ENCODE results near the gene BRSK2. TPM values are rescaled to one million over a fixed set of nuclear protein-coding genes. Genes with fewer than 3 reads are reported as not detected.

BRSK2 gene
- total RNA-seq, 1 experiment from 2014 or later: 23.6 TPM

- Histone ChIP-seq H3K4me3 (ENCODE audit: insufficient read depth, low read depth, low read length) (no peak overlapping the region), H3K27me3 (ENCODE audit: control insufficient read depth, insufficient read depth, low read length) (no peaks in the 10 kb centered on the region), H3K36me3 (replicated peaks; ENCODE audit: control insufficient read depth, insufficient read depth, low read length) (no peaks in the 10 kb centered on the region; the same call in 1 of the 2 replicates)
- no peak for DNase-seq
These were observed 77.0 kb downstream of the BRSK2 start for GRCh38 chr11:1466784-1467183.

DNA sequence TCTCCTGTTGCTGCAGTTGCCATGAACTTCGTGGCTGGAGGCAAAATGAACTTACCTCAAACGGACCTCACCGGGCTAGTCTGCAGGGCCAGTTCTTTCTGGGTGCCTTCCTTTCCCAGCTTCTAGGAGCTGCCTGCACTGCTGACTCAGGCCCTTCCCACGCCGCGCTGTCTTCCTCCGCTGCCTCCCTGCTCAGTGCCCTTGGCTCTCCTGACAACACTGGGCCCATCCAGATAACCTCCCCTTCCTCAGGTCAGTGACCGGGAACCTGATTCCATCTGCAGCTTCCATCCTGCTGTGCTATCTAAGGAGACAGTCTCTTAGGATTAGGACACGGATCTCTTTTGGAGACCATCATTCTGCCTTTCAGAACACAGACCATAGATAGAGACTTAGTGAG is 77.5 kb downstream of the BRSK2 start:
- Histone ChIP-seq H3K27me3 (ENCODE audit: control insufficient read depth, insufficient read depth, low read length) (no peaks in the 10 kb centered on the region), H3K4me3 (ENCODE audit: insufficient read depth, low read depth, low read length) (no peak overlapping the region), H3K36me3 (replicated peaks; ENCODE audit: control insufficient read depth, insufficient read depth, low read length) (no peaks in the 10 kb centered on the region; the same call in 1 of the 2 replicates)
- no peak for DNase-seq

DNA sequence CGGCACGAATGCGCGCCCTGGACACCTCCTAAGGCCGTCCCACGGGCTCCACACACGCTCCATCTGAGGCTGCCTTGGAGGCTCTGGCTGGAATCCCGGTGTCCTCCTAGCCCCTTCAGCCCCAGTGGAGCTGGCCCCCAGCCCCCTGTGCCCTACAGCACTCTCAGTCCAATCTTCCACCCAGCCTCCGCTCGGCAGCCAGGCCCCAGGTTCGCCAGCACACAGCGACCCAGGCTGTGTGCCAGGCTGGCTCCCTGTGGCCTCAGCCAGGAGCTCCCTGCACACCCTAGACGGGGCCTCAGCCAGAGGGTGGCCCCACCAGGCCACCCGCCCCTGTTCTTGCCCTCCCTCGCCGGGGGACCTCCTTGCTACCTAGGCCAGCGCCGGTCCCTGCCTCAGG is 78.3 kb downstream of the BRSK2 start:
- no peaks in the 10 kb centered on the region for H3K27me3 ChIP-seq (ENCODE audit: control insufficient read depth, insufficient read depth, low read length)
- DNase-seq: no peak
- H3K4me3 ChIP-seq (ENCODE audit: insufficient read depth, low read depth, low read length): no peak overlapping the region
- no peaks in the 10 kb centered on the region; the same call in 1 of the 2 replicates for H3K36me3 ChIP-seq (replicated peaks; ENCODE audit: control insufficient read depth, insufficient read depth, low read length)

DNA sequence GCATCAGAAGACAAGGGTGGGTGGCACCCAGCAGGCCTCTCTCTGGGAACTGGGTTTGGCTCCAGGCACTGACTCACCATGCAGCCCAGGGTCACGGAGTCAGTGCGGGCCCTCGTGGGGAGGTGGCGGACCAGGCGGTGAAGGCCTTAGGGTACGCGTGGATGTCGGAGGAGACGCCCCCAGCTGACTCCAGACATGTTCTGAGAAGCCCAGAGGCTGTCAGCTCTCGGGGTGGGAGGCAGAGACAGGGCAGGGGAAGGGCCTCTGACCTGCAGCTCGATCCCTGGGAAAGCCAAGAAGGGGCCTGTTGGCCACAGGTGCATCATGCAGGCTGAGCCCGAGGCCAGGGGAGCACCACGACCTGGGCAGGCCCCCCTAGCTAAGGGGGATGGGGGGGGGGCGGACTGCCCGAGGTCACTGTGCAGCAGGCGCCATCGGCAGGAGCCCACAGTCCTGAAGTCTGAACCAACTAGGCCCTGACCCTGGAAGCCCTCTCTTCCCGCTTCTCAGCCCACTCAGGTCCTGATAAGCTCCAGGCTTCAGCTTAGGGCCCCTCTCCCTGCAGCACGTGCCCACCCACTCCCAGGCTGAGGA is 78.8 kb downstream of the BRSK2 start:
- H3K4me3 ChIP-seq (ENCODE audit: insufficient read depth, low read depth, low read length): no peak overlapping the region
- no peaks in the 10 kb centered on the region for H3K27me3 ChIP-seq (ENCODE audit: control insufficient read depth, insufficient read depth, low read length)
- H3K36me3 ChIP-seq (replicated peaks; ENCODE audit: control insufficient read depth, insufficient read depth, low read length): no peaks in the 10 kb centered on the region; the same call in 1 of the 2 replicates

GRCh38 chr11:1469287-1469910 is 79.7 kb downstream of the BRSK2 start:
- H3K4me3 ChIP-seq (ENCODE audit: insufficient read depth, low read depth, low read length): no peak overlapping the region
- no peaks in the 10 kb centered on the region; the same call in 1 of the 2 replicates for H3K36me3 ChIP-seq (replicated peaks; ENCODE audit: control insufficient read depth, insufficient read depth, low read length)
- no peaks in the 10 kb centered on the region for H3K27me3 ChIP-seq (ENCODE audit: control insufficient read depth, insufficient read depth, low read length)
- no peak for DNase-seq

More for the DNA sequence above, 78.8 kb downstream of the BRSK2 start:
- no peak for DNase-seq

GRCh38 chr11:1469911-1470680 is 80.4 kb downstream of the BRSK2 start:
- DNase-seq: no peak
- H3K4me3 ChIP-seq (ENCODE audit: insufficient read depth, low read depth, low read length): no peak overlapping the region

GRCh38 chr11:1470681-1471611 is 81.2 kb downstream of the BRSK2 start:
- DNase-seq: no peak
- H3K36me3 ChIP-seq (replicated peaks; ENCODE audit: control insufficient read depth, insufficient read depth, low read length): no peaks in the 10 kb centered on the region; the same call in 1 of the 2 replicates
- no peak overlapping the region for H3K4me3 ChIP-seq (ENCODE audit: insufficient read depth, low read depth, low read length)
- H3K27me3 ChIP-seq (ENCODE audit: control insufficient read depth, insufficient read depth, low read length): no peaks in the 10 kb centered on the region

More at GRCh38 chr11:1469911-1470680, 80.4 kb downstream of the BRSK2 start:
- Histone ChIP-seq H3K36me3 (replicated peaks; ENCODE audit: control insufficient read depth, insufficient read depth, low read length) (no peaks in the 10 kb centered on the region; the same call in 1 of the 2 replicates), H3K27me3 (ENCODE audit: control insufficient read depth, insufficient read depth, low read length) (no peaks in the 10 kb centered on the region)

DNA sequence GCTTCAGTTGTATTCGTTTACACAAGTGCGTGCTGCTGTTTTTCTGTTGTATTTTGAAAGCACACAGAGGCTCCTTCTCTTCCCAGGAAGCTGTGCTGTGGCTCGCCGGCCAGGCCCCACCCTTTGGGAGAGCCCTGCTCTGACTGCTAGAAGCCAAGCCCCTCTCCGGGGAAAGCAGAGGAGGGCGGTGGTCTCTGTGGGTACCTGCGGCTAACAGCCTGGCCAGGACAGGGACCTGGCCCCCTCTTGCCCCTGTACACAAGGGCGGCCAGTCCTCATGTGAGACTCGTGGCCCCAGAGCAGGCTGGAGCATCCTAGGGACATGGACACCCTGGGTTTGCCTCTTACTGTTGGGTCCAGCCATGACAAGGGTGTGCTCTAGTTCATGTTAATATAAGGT is 82.0 kb downstream of the BRSK2 start:
- Histone ChIP-seq H3K4me3 (ENCODE audit: insufficient read depth, low read depth, low read length) (no peak overlapping the region), H3K27me3 (ENCODE audit: control insufficient read depth, insufficient read depth, low read length) (no peaks in the 10 kb centered on the region), H3K36me3 (replicated peaks; ENCODE audit: control insufficient read depth, insufficient read depth, low read length) (no peaks in the 10 kb centered on the region; the same call in 1 of the 2 replicates)
- no peak for DNase-seq

DNA sequence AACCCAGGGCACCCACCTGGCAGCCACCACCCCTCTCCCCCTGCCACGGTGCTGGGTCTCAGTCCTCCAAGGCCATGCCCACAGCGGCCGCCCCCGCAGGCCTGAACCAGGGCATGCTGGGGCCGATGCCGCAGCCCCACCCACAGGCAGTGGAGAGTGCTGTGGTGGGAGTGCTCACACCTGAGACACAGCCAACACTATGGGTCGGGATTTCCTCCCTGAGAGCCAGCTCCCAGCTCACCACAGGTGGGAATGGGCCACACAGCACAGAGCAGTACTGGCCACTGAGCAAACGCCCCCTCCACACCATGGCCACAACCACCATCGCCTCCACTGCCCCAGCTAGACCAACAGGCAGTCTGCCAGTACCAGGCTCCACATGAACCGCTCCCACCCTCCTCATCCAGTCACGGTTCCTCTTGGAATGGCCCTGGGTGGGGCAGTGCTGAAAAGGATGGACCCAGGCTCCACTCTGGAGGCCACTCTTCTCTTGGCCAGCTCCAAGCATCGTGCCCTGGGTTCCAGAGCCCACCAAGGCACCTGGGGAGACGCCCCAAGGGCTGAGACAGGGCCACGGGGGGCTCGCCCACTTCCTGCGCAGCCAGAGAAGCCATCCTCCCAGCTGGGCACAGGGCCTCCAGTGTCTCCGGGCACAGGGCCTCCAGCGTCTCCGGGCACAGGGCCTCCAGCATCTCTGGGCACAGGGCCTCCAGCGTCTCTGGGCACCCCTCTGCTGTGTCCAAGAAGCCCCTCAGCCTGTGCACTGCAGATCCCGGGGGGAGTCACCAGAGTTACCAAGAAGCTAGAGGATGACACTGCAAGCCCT is 82.7 kb downstream of the BRSK2 start:
- H3K36me3 ChIP-seq (replicated peaks; ENCODE audit: control insufficient read depth, insufficient read depth, low read length): no peaks in the 10 kb centered on the region; the same call in 1 of the 2 replicates
- no peak for DNase-seq
- no peaks in the 10 kb centered on the region for H3K27me3 ChIP-seq (ENCODE audit: control insufficient read depth, insufficient read depth, low read length)
- no peak overlapping the region for H3K4me3 ChIP-seq (ENCODE audit: insufficient read depth, low read depth, low read length)

- no peaks in the 10 kb centered on the region for H3K27me3 ChIP-seq (ENCODE audit: control insufficient read depth, insufficient read depth, low read length)
- DNase-seq: no peak
- no peak overlapping the region for H3K4me3 ChIP-seq (ENCODE audit: insufficient read depth, low read depth, low read length)
- H3K36me3 ChIP-seq (replicated peaks; ENCODE audit: control insufficient read depth, insufficient read depth, low read length): peaks cover under 1% of the 10 kb centered on the region; the same call in 1 of the 2 replicates
These were observed 83.4 kb downstream of the BRSK2 start for GRCh38 chr11:1473011-1473628.

- Histone ChIP-seq H3K27me3 (ENCODE audit: control insufficient read depth, insufficient read depth, low read length) (no peaks in the 10 kb centered on the region), H3K36me3 (replicated peaks; ENCODE audit: control insufficient read depth, insufficient read depth, low read length) (peaks cover 2% of the 10 kb centered on the region; the same call in 1 of the 2 replicates), H3K4me3 (ENCODE audit: insufficient read depth, low read depth, low read length) (no peak overlapping the region)
- DNase-seq: no peak
These were observed 84.1 kb downstream of the BRSK2 start for GRCh38 chr11:1473786-1474185.

- Histone ChIP-seq H3K4me3 (ENCODE audit: insufficient read depth, low read depth, low read length) (no peak overlapping the region), H3K36me3 (replicated peaks; ENCODE audit: control insufficient read depth, insufficient read depth, low read length) (peaks cover 2% of the 10 kb centered on the region; the same call in 1 of the 2 replicates), H3K27me3 (ENCODE audit: control insufficient read depth, insufficient read depth, low read length) (no peaks in the 10 kb centered on the region)
- DNase-seq: no peak
These were observed 86.1 kb downstream of the BRSK2 start for GRCh38 chr11:1475841-1476240.
